GM21447 (cell line): ENCODE measurements around the gene TREM2.
A peak's percentile ranks its signal among the peaks of the same experiment; 100 is the strongest.
"Not testable (repeated sequence)": the region's sequence is repeated elsewhere in the genome, so short reads cannot be mapped to it uniquely, and the experiment has no call there.

ENCODE experiments used
- ATAC-seq: cut with Tn5 transposase; IDR thresholded peaks from one replicate; pipeline ENCODE4 v1.9.1; 2021; ENCODE audit not compliant: unreplicated experiment

TREM2 gene

GRCh38 chr6:41162687-41163418 is at the start of gene TREM2:
TSS of gene TREM2 (minus strand) at chr6:41163116. CDS start at chr6:41163082, 34 bp downstream.
- no peak for ATAC-seq

- ATAC-seq, result no peak
These were observed 46.8 kb upstream of the TREM2 start for GRCh38 chr6:41209547-41210320.

- ATAC-seq, result no peak
These were observed 45.7 kb upstream of the TREM2 start for GRCh38 chr6:41208439-41209106.

- ATAC-seq, result no peak
These were observed 41.2 kb upstream of the TREM2 start for GRCh38 chr6:41204156-41204555.

- ATAC-seq, result no peak
These were observed 38.9 kb upstream of the TREM2 start for GRCh38 chr6:41201764-41202173.

GRCh38 chr6:41200901-41201763 is 38.2 kb upstream of the TREM2 start, which contains the start of gene TREML2:
TSS of gene TREML2 (minus strand) at chr6:41201149. CDS start at chr6:41201008, 141 bp downstream.
- peak; percentile 47 for ATAC-seq

GRCh38 chr6:41200296-41200900 is 37.5 kb upstream of the TREM2 start:
- ATAC-seq, result peak; percentile 27

- ATAC-seq, result peak; percentile 56
These were observed 36.8 kb upstream of the TREM2 start for GRCh38 chr6:41199552-41200246.

GRCh38 chr6:41197234-41197633 is 34.3 kb upstream of the TREM2 start:
- ATAC-seq, result no peak

GRCh38 chr6:41194386-41194785 is 31.5 kb upstream of the TREM2 start:
- no peak for ATAC-seq

- ATAC-seq, result no peak
These were observed 31.0 kb upstream of the TREM2 start for GRCh38 chr6:41193884-41194283.

GRCh38 chr6:41193171-41193734 is 30.3 kb upstream of the TREM2 start:
- no peak for ATAC-seq

GRCh38 chr6:41191569-41191968 is 28.7 kb upstream of the TREM2 start:
- no peak for ATAC-seq

GRCh38 chr6:41190791-41191190 is 27.9 kb upstream of the TREM2 start:
- no peak for ATAC-seq

- ATAC-seq, result no peak
These were observed 27.1 kb upstream of the TREM2 start for GRCh38 chr6:41189967-41190366.

- ATAC-seq, result not testable (repeated sequence)
These were observed 26.1 kb upstream of the TREM2 start for GRCh38 chr6:41189046-41189445.

GRCh38 chr6:41187924-41188886 is 25.3 kb upstream of the TREM2 start:
- ATAC-seq, result no peak

GRCh38 chr6:41186031-41186562 is 23.2 kb upstream of the TREM2 start:
- ATAC-seq, result no peak
